ENCODE results near the gene DCAF11. TPM values are rescaled to one million over a fixed set of nuclear protein-coding genes. Genes with fewer than 3 reads are reported as not detected.

The DCAF11 gene
- total and polyA plus RNA-seq, 2 of the 13 experiments (the other 11 are each of a cell fraction or from before 2014, with no cell fraction given): 150 to 257 TPM

DNA sequence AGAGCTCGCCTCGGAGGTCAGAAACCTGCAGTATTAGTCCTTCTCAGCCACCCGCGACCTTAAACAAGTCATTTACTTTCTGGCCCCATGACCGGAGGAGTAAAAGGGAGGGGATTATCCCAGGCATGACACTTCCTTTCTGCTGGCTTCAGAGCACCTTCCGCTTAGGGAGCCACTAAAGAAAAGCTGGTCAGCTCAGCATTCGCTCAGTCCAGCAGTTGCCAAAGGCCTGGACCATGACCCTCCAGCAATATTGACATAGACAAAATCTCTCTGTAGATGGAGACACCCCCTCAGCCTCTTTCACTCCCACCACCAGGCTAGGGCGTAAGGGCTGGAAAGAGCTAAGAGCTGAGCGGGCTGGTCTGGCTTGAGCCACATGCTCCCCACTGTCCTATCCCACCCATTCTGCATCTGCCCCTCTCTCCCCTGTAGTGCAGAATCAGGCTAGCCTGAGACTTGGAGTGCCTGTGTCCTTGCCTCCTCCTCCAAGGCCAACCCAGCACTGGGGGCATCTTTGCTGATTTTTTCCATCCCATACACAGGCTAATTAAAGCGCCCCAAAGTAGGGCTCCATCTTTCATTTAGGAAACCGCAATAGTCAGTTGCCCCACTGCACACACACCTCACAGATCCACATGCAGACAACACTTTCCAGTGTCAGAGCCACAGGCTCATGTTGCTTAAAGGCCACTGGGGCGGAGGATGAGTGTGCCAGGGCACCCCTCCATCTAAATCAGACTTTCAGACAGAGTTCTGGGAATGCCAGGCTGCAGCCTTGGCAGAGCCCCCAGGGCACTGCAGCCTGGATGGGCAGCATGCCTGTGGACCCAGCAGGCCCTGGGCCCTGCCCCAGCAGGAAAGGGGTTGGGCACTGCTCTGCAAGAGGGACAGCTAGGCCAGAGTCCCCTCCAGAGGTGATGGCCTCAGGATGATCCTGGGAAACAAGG, 47.2 kb upstream of the DCAF11 start (continued):
- TF ChIP-seq, protein P1, sequence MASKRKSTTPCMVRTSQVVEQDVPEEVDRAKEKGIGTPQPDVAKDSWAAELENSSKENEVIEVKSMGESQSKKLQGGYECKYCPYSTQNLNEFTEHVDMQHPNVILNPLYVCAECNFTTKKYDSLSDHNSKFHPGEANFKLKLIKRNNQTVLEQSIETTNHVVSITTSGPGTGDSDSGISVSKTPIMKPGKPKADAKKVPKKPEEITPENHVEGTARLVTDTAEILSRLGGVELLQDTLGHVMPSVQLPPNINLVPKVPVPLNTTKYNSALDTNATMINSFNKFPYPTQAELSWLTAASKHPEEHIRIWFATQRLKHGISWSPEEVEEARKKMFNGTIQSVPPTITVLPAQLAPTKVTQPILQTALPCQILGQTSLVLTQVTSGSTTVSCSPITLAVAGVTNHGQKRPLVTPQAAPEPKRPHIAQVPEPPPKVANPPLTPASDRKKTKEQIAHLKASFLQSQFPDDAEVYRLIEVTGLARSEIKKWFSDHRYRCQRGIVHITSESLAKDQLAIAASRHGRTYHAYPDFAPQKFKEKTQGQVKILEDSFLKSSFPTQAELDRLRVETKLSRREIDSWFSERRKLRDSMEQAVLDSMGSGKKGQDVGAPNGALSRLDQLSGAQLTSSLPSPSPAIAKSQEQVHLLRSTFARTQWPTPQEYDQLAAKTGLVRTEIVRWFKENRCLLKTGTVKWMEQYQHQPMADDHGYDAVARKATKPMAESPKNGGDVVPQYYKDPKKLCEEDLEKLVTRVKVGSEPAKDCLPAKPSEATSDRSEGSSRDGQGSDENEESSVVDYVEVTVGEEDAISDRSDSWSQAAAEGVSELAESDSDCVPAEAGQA (IDR thresholded peaks at IDR 0.05; ENCODE audit: low read depth): no peak
- TF ChIP-seq, protein P1 (CRISPR knock-in tag; IDR thresholded peaks at IDR 0.05; ENCODE audit: borderline replicate concordance): no peak
- TF ChIP-seq, protein P2, sequence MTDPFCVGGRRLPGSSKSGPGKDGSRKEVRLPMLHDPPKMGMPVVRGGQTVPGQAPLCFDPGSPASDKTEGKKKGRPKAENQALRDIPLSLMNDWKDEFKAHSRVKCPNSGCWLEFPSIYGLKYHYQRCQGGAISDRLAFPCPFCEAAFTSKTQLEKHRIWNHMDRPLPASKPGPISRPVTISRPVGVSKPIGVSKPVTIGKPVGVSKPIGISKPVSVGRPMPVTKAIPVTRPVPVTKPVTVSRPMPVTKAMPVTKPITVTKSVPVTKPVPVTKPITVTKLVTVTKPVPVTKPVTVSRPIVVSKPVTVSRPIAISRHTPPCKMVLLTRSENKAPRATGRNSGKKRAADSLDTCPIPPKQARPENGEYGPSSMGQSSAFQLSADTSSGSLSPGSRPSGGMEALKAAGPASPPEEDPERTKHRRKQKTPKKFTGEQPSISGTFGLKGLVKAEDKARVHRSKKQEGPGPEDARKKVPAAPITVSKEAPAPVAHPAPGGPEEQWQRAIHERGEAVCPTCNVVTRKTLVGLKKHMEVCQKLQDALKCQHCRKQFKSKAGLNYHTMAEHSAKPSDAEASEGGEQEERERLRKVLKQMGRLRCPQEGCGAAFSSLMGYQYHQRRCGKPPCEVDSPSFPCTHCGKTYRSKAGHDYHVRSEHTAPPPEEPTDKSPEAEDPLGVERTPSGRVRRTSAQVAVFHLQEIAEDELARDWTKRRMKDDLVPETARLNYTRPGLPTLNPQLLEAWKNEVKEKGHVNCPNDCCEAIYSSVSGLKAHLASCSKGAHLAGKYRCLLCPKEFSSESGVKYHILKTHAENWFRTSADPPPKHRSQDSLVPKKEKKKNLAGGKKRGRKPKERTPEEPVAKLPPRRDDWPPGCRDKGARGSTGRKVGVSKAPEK (CRISPR knock-in tag; IDR thresholded peaks at IDR 0.05; ENCODE audit: borderline replicate concordance): no peak; the same call in 1 of the 2 replicates
- TF ChIP-seq ZNF792 (CRISPR knock-in tag; IDR thresholded peaks at IDR 0.05) (0 out of 2 replicates have a peak, but pooled peaks have one; percentile 39), ZNF589 (CRISPR knock-in tag; conservative IDR thresholded peaks at IDR 0.05) (no peak), HMGXB4 (CRISPR knock-in tag; IDR thresholded peaks at IDR 0.05; ENCODE audit: borderline replicate concordance in 1 of 2, low read depth in 1 of 2) (peak; percentile 8 to 52; a peak in 1 of 4 replicates), HNRNPUL1 (IDR thresholded peaks at IDR 0.05; ENCODE audit: low read depth, low read length) (no peak), ZNF530 (CRISPR knock-in tag; IDR thresholded peaks at IDR 0.05; ENCODE audit: low read depth) (no peak), ZNF564 (CRISPR knock-in tag; IDR thresholded peaks at IDR 0.05) (peak; percentile 72; the same call in 1 of the 2 replicates)
- TF ChIP-seq, protein P3, sequence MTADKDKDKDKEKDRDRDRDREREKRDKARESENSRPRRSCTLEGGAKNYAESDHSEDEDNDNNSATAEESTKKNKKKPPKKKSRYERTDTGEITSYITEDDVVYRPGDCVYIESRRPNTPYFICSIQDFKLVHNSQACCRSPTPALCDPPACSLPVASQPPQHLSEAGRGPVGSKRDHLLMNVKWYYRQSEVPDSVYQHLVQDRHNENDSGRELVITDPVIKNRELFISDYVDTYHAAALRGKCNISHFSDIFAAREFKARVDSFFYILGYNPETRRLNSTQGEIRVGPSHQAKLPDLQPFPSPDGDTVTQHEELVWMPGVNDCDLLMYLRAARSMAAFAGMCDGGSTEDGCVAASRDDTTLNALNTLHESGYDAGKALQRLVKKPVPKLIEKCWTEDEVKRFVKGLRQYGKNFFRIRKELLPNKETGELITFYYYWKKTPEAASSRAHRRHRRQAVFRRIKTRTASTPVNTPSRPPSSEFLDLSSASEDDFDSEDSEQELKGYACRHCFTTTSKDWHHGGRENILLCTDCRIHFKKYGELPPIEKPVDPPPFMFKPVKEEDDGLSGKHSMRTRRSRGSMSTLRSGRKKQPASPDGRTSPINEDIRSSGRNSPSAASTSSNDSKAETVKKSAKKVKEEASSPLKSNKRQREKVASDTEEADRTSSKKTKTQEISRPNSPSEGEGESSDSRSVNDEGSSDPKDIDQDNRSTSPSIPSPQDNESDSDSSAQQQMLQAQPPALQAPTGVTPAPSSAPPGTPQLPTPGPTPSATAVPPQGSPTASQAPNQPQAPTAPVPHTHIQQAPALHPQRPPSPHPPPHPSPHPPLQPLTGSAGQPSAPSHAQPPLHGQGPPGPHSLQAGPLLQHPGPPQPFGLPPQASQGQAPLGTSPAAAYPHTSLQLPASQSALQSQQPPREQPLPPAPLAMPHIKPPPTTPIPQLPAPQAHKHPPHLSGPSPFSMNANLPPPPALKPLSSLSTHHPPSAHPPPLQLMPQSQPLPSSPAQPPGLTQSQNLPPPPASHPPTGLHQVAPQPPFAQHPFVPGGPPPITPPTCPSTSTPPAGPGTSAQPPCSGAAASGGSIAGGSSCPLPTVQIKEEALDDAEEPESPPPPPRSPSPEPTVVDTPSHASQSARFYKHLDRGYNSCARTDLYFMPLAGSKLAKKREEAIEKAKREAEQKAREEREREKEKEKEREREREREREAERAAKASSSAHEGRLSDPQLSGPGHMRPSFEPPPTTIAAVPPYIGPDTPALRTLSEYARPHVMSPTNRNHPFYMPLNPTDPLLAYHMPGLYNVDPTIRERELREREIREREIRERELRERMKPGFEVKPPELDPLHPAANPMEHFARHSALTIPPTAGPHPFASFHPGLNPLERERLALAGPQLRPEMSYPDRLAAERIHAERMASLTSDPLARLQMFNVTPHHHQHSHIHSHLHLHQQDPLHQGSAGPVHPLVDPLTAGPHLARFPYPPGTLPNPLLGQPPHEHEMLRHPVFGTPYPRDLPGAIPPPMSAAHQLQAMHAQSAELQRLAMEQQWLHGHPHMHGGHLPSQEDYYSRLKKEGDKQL (CRISPR knock-in tag; IDR thresholded peaks at IDR 0.05; ENCODE audit: low read depth): no peak
